B cell (primary cell): Measurements from ENCODE around the gene KHDC3L. TPM values are rescaled to one million over a fixed set of nuclear protein-coding genes. Genes with fewer than 3 reads are reported as not detected.

Experiments used
- ATAC-seq: fragments of 200-7000 bp; cut with Tn5 transposase; one replicate; pipeline ENCODE4 v1.10.0; 2021; ENCODE audit warnings: low read depth, mild to moderate bottlenecking, moderate number of reproducible peaks, moderate library complexity
- CTCF ChIA-PET: fragments of 350-600 bp; sonication (Branson Sonifier 250); formaldehyde crosslinking; loops from one replicate; lab custom pipeline; 2021; ENCODE audit warnings: antibody characterized with exemption, inconsistent platforms; lab: Charles Lee
- POLR2A ChIA-PET: fragments of 350-600 bp; sonication (Branson Sonifier 250); formaldehyde crosslinking; loops from one replicate; lab custom pipeline; 2021; ENCODE audit warnings: antibody characterized with exemption; lab: Charles Lee
- DNase-seq: peaks from one replicate; pipeline ENCODE4 v3.0.0; 2013
- H2AFZ ChIP-seq: 2 replicates; pipeline ENCODE4 v1.6.1; 2012; ENCODE audit warnings: mild to moderate bottlenecking, low read depth, low read length; ENCODE audit not compliant: insufficient read depth, poor library complexity, severe bottlenecking
- H3K27ac ChIP-seq, 2 donors: 1 replicate in 1 of 2; 2 replicates in 1 of 2; pipeline ENCODE4 v1.5.1; 2012 to 2013; ENCODE audit warnings: low read length in 2 of 2, mild to moderate bottlenecking in 2 of 2, moderate library complexity in 1 of 2
- H3K27me3 ChIP-seq, 4 experiments: fragments of 200-600 bp in 1 of 4; sonication (generic) in 1 of 4; replicated peaks in 1 of 4; 1 replicate in 2 of 4; 2 replicates in 2 of 4; pipeline versions ENCODE4 v1.6.1 to v1.7.0; 2013 to 2016; ENCODE audit warnings: low read length in 3 of 4, mild to moderate bottlenecking in 2 of 4, mixed read lengths in 1 of 4, moderate library complexity in 1 of 4; ENCODE audit not compliant: insufficient read depth in 4 of 4, control insufficient read depth in 3 of 4; ENCODE audit errors: control extremely low read depth in 1 of 4
- H3K36me3 ChIP-seq, 2 experiments: replicated peaks in 1 of 2; 1 replicate in 1 of 2; 2 replicates in 1 of 2; pipeline versions ENCODE4 v1.6.1 to v1.7.1; 2013; ENCODE audit warnings: low read length in 1 of 2; ENCODE audit not compliant: insufficient read depth in 2 of 2, control insufficient read depth in 1 of 2; ENCODE audit errors: control extremely low read depth in 1 of 2, extremely low read depth in 1 of 2
- H3K4me1 ChIP-seq, 2 donors: fragments of 200-600 bp in 1 of 2; sonication (generic) in 1 of 2; 1 replicate in 1 of 2; 2 replicates in 1 of 2; pipeline versions ENCODE4 v1.5.1 to v1.6.1; 2013 to 2017; ENCODE audit warnings: low read length in 2 of 2; ENCODE audit not compliant: control insufficient read depth in 2 of 2, insufficient read depth in 2 of 2
- H3K4me2 ChIP-seq: replicated peaks from 2 replicates; pipeline ENCODE3; 2012; ENCODE audit warnings: mild to moderate bottlenecking, low read depth, low read length; ENCODE audit not compliant: poor library complexity, severe bottlenecking
- H3K4me3 ChIP-seq, 5 experiments: fragments of 200-600 bp in 1 of 5; sonication (generic) in 1 of 5; 1 replicate in 3 of 5; 2 replicates in 2 of 5; pipeline versions ENCODE4 v1.5.1 to v1.7.0; 2011 to 2016; ENCODE audit warnings: low read length in 4 of 5, mild to moderate bottlenecking in 4 of 5, low read depth in 2 of 5, control low read depth in 1 of 5, moderate library complexity in 1 of 5; ENCODE audit not compliant: insufficient read depth in 1 of 5; ENCODE audit errors: control extremely low read depth in 1 of 5, extremely low read depth in 1 of 5
- H3K79me2 ChIP-seq: fragments of 200-600 bp; sonication (generic); one replicate; pipeline ENCODE4 v1.6.0; 2016; ENCODE audit warnings: low read length; ENCODE audit not compliant: control insufficient read depth, insufficient read depth
- H3K9ac ChIP-seq: fragments of 200-600 bp; sonication (generic); 2 replicates; pipeline ENCODE4 v1.6.1; 2017; ENCODE audit warnings: mild to moderate bottlenecking, low read length, moderate library complexity
- H3K9me3 ChIP-seq, 3 donors: one replicate each; pipeline versions ENCODE4 v1.6.1 to v1.7.1; 2013; ENCODE audit warnings: low read length in 2 of 3; ENCODE audit not compliant: control insufficient read depth in 2 of 3, insufficient read depth in 1 of 3; ENCODE audit errors: control extremely low read depth in 1 of 3
- H4K20me1 ChIP-seq: 2 replicates; pipeline ENCODE4 v1.6.0; 2012; ENCODE audit warnings: mild to moderate bottlenecking, low read length; ENCODE audit not compliant: insufficient read depth, control insufficient read depth, poor library complexity, severe bottlenecking
- H3K27ac Mint-ChIP-seq: one replicate; pipeline ENCODE4 v1.8.0; 2021; ENCODE audit warnings: mixed read lengths
- H3K27me3 Mint-ChIP-seq: one replicate; pipeline ENCODE4 v1.8.0; 2021; ENCODE audit warnings: mixed read lengths
- H3K4me1 Mint-ChIP-seq: one replicate; pipeline ENCODE4 v1.8.0; 2021; ENCODE audit warnings: mixed read lengths
- H3K4me3 Mint-ChIP-seq: one replicate; pipeline ENCODE4 v1.8.0; 2021; ENCODE audit warnings: mixed read lengths
- H3K9me3 Mint-ChIP-seq: one replicate; pipeline ENCODE4 v1.8.0; 2022; ENCODE audit warnings: mixed read lengths; ENCODE audit not compliant: insufficient read depth
- CTCF ChIP-seq: fragments of 200-600 bp; IDR thresholded peaks from one replicate; pipeline ENCODE4 v1.8.0; 2022; ENCODE audit warnings: antibody characterized with exemption, mild to moderate bottlenecking
- EZH2 ChIP-seq: IDR thresholded peaks from 2 replicates; pipeline ENCODE4 v1.6.1; 2012; ENCODE audit warnings: borderline replicate concordance, low read depth, mild to moderate bottlenecking, moderate library complexity, low read length; ENCODE audit not compliant: insufficient read depth, poor library complexity, severe bottlenecking
- WGBS: methylation state at CpG from one replicate; pipeline ENCODE4 v1.1.5; 2013; ENCODE audit warnings: missing lambda C conversion rate; ENCODE audit not compliant: insufficient coverage; 5-methylcytosine and 5-hydroxymethylcytosine counted together
- intact Hi-C: fragments of 100-400 bp; cut with micrococcal nuclease; formaldehyde crosslinking; loops from one replicate; pipeline ENCODE4 v1.10.0; 2022
- polyA plus RNA-seq: library from polyadenylated mRNA; depleted of rRNA; stranded (reverse); fragments of >200 nt; gene quantifications from 2 replicates; pipeline ENCODE4 v1.2.3, GENCODE V29; 2012
- total RNA-seq, 2 donors: library from RNA; stranded (reverse); fragments of 120-200 nt in 1 of 2; gene quantifications; 1 replicate in 1 of 2; 2 replicates in 1 of 2; pipeline versions ENCODE4 v1.2.3 to v1.2.4, GENCODE V29; 2013 to 2022

The KHDC3L gene
- total and polyA plus RNA-seq, 2 donors (not counting 1 experiment from before 2014, with no cell fraction given): not detected

GRCh38 chr6:73369157-73369556 lies 6.7 kb downstream of the KHDC3L start:
- H3K4me3 Mint-ChIP-seq: no peak overlapping the region
- Histone ChIP-seq H3K4me3 (no peak overlapping the region), H3K9ac (no peak overlapping the region), H3K27me3 (no peaks in the 10 kb centered on the region), H3K27ac (no peak overlapping the region), H4K20me1 (no peaks in the 10 kb centered on the region), H3K36me3 (no peaks in the 10 kb centered on the region), H3K79me2 (no peaks in the 10 kb centered on the region), H3K4me2 (no peak overlapping the region), H2AFZ (no peak overlapping the region), H3K4me1 (no peaks in the 10 kb centered on the region), H3K9me3 (peaks cover 0 to 31% (median 10%) of the 10 kb centered on the region in 3 donors)
- TF ChIP-seq EZH2 (no peak), CTCF (no peak)
- no peaks in the 10 kb centered on the region for H3K4me1 Mint-ChIP-seq
- ATAC-seq (no peak), DNase-seq (no peak)
- intact Hi-C loops: no loop called here
- CTCF ChIA-PET: no interaction called here
- peaks cover 7% of the 10 kb centered on the region for H3K27me3 Mint-ChIP-seq
- no peak overlapping the region for H3K27ac Mint-ChIP-seq
- no peaks in the 10 kb centered on the region for H3K9me3 Mint-ChIP-seq
- 96% methylated on average over 13 of the region's 14 CpGs for WGBS
- POLR2A ChIA-PET: no interaction called here

- Histone ChIP-seq H3K4me1 (no peaks in the 10 kb centered on the region), H3K9ac (no peak within 1 kb of the TSS), H3K36me3 (no peaks in the 10 kb centered on the region), H3K4me2 (no peak within 1 kb of the TSS), H3K27ac (no peak within 1 kb of the TSS), H3K4me3 (no peak within 1 kb of the TSS), H3K27me3 (no peaks in the 10 kb centered on the region), H2AFZ (no peak within 1 kb of the TSS), H4K20me1 (no peaks in the 10 kb centered on the region), H3K9me3 (peaks cover 0 to 31% (median 10%) of the 10 kb centered on the region in 3 donors), H3K79me2 (no peaks in the 10 kb centered on the region)
- H3K27me3 Mint-ChIP-seq: peaks cover 7% of the 10 kb centered on the region
- TF ChIP-seq CTCF: no peak
- TF ChIP-seq EZH2: no peak
- ChIA-PET POLR2A (no interaction called here), CTCF (no interaction called here)
- no peak within 1 kb of the TSS for H3K27ac Mint-ChIP-seq
- intact Hi-C loops: no loop called here
- no peak within 1 kb of the TSS for H3K4me3 Mint-ChIP-seq
- no peaks in the 10 kb centered on the region for H3K9me3 Mint-ChIP-seq
- WGBS: 96% methylated on average over 36 of the region's 36 CpGs
- DNase-seq (no peak), ATAC-seq (no peak)
- no peaks in the 10 kb centered on the region for H3K4me1 Mint-ChIP-seq
Measured at GRCh38 chr6:73369563-73369962, 7.1 kb downstream of the KHDC3L start, which contains the start of gene OOEP. Gene OOEP (minus strand): TSS chr6:73369897. CDS start chr6:73369792, 105 bp downstream.
